ENCODE measurements around the gene FASTKD2. TPM values are rescaled to one million over a fixed set of nuclear protein-coding genes. Genes with fewer than 3 reads are reported as not detected.

FASTKD2 gene
- 50.5 and 56.4 TPM in 2 replicates for total RNA-seq

DNA sequence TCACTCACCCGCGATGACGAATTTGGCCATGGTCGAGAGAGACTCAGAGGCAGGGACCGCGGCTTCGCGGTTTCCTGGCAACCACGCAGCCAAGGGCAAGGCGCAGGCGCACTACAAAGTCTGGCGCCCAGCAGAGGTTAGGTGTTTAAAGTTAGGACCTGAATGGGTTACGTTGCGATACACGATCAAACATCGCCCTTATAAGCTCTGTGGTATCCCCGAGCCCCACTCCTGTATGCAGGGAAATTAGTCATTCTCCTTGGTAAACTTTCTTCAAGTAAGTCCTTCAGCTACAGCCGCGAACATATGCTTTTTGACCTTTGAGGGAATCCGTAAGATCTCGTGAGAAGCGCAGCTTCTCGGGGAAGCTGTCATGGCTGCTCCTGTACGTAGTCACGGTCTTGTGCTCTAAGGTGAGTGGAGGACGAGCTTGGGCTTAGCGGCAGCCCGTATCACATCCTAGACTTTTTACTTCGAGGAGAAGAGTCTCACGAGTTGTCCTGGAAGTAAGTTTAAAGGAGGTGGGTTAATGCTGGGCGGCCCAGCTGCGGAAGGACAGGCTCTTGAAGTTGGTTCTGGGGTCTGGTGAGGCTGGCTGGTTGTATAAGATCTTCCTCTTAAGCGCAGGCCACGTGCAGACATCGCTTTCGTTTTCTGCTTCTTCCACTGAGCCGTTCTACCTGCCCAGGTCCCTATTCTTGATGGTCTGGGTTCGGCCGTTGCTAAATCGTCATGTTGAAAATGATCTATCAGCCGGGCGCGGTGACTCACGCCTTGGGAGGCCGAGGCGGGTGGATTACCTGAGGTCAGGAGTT lies at the start of gene FASTKD2, which contains the start of gene MDH1B:
TSS of gene FASTKD2 (plus strand) at position 365 of the 815 bp plus-strand sequence. CDS start 1,088 bp downstream, outside the sequence.
TSS of gene MDH1B (minus strand) at position 87 of the 815 bp plus-strand sequence. CDS start at position 30, 57 bp downstream.

GRCh38 chr2:206718296-206718695 lies 47.1 kb upstream of the FASTKD2 start, which contains the start of gene DYTN:
TSS of gene DYTN (minus strand) at chr2:206718396. CDS start at chr2:206718279, 117 bp downstream.

Other genes with a start within 250 kb of the FASTKD2 start
- gene FAM237A, start 123.1 kb upstream of the FASTKD2 start, total RNA-seq, result not detected in 2 replicates
- not detected in 2 replicates for gene DYTN, start 47.2 kb upstream of the FASTKD2 start, total RNA-seq
- 0.38 and 0.56 TPM in 2 replicates for gene MDH1B, start 278 bp upstream of the FASTKD2 start, total RNA-seq
- under 0.01 TPM in 1 of 2 replicates, not detected in the other for gene CPO, start 173.9 kb downstream of the FASTKD2 start, total RNA-seq